HepG2 (cell line): ENCODE measurements around the gene RSPRY1. TPM values are rescaled to one million over a fixed set of nuclear protein-coding genes. Genes with fewer than 3 reads are reported as not detected.
A peak's percentile ranks its signal among the peaks of the same experiment; 100 is the strongest.

ENCODE experiments used
- ARHGAP35 ChIP-seq: sonication (generic); formaldehyde crosslinking; IDR thresholded peaks from 2 replicates; pipeline ENCODE4 v1.9.0; 2022; ENCODE audit warnings: mild to moderate bottlenecking, inconsistent platforms, moderate library complexity, missing genetic modification reagents, borderline replicate concordance
- ATF6 ChIP-seq: sonication (generic); formaldehyde crosslinking; conservative IDR thresholded peaks from 2 replicates; pipeline ENCODE4 v1.4.0; 2020; ENCODE audit warnings: missing genetic modification reagents
- ATRX ChIP-seq: sonication (generic); formaldehyde crosslinking; IDR thresholded peaks from 2 replicates; pipeline ENCODE4 v1.4.0; 2020; ENCODE audit warnings: missing genetic modification reagents, borderline replicate concordance
- EHMT2 ChIP-seq: fragments of 200-600 bp; sonication (generic); IDR thresholded peaks from 2 replicates; pipeline ENCODE4 v1.7.0; 2017; ENCODE audit warnings: antibody characterized with exemption, low read depth, low read length, borderline replicate concordance
- HIVEP1 ChIP-seq: sonication (generic); formaldehyde crosslinking; IDR thresholded peaks from 2 replicates; pipeline ENCODE4 v1.4.0; 2020; ENCODE audit warnings: mild to moderate bottlenecking, missing genetic modification reagents
- KDM1A ChIP-seq: IDR thresholded peaks from 2 replicates; pipeline ENCODE4 v1.6.1; 2016; ENCODE audit warnings: missing compliant biosample characterization
- REST ChIP-seq, 2 experiments: IDR thresholded peaks; 2 replicates each; pipeline ENCODE4 v1.6.1; 2011 to 2012; ENCODE audit warnings: low read length in 2 of 2, borderline replicate concordance in 1 of 2, low read depth in 1 of 2, mild to moderate bottlenecking in 1 of 2, moderate library complexity in 1 of 2
- TGIF2 ChIP-seq: IDR thresholded peaks from 2 replicates; pipeline ENCODE4 v1.6.1; 2016; ENCODE audit warnings: control low read depth, missing compliant biosample characterization
- ZFAT ChIP-seq: sonication (generic); formaldehyde crosslinking; conservative IDR thresholded peaks from 2 replicates; pipeline ENCODE4 v1.8.1; 2023; ENCODE audit warnings: missing genetic modification reagents, inconsistent platforms
- ZGPAT ChIP-seq: IDR thresholded peaks from 2 replicates; pipeline ENCODE4 v1.6.1; 2016; ENCODE audit warnings: mild to moderate bottlenecking
- ZNF264 ChIP-seq: sonication (generic); formaldehyde crosslinking; IDR thresholded peaks from 2 replicates; pipeline ENCODE4 v1.4.0; 2020; ENCODE audit warnings: missing genetic modification reagents
- ZNF274 ChIP-seq: sonication (generic); formaldehyde crosslinking; IDR thresholded peaks from 2 replicates; pipeline ENCODE4 v1.5.1; 2020; ENCODE audit warnings: mild to moderate bottlenecking, missing genetic modification reagents
- ZNF432 ChIP-seq: sonication (generic); formaldehyde crosslinking; IDR thresholded peaks from 2 replicates; pipeline ENCODE4 v1.5.0; 2020; ENCODE audit warnings: missing genetic modification reagents, mild to moderate bottlenecking, borderline replicate concordance
- ZNF670 ChIP-seq: sonication (generic); formaldehyde crosslinking; IDR thresholded peaks from 2 replicates; pipeline ENCODE4 v1.8.0; 2022; ENCODE audit warnings: mild to moderate bottlenecking, missing genetic modification reagents, borderline replicate concordance
- polyA plus RNA-seq, 8 experiments: library from polyadenylated mRNA; depleted of rRNA in 3 of 8; stranded (reverse) in 7 of 8; unstranded in 1 of 8; fragments of >200 nt; fragmentation: Illumina TruSeq in 4 of 8; extraction: Trizol in 4 of 8; gene quantifications; 2 replicates each; pipeline versions ENCODE4 v1.2.1 to v1.2.3, GENCODE V29; 2011 to 2016; ENCODE audit warnings: low read depth in 4 of 8, missing spikeins in 1 of 8, mixed read lengths in 1 of 8; ENCODE audit not compliant: insufficient read depth in 1 of 8
- total RNA-seq, 5 experiments: library from RNA; depleted of rRNA; stranded (reverse); fragments of >200 nt; fragmentation: Illumina TruSeq; extraction: Trizol; gene quantifications; 2 replicates each; pipeline ENCODE4 v1.2.3, GENCODE V29; 2016; ENCODE audit warnings: low read depth in 1 of 5
- TF ChIP-seq, protein P1 (sequence below): sonication (generic); formaldehyde crosslinking; IDR thresholded peaks from 2 replicates; pipeline ENCODE4 v1.4.0; 2020; ENCODE audit warnings: missing genetic modification reagents, borderline replicate concordance
- TF ChIP-seq, protein P2 (sequence below): sonication (generic); formaldehyde crosslinking; IDR thresholded peaks from 2 replicates; pipeline ENCODE4 v1.4.0; 2020; ENCODE audit warnings: missing genetic modification reagents

RSPRY1 gene
- total and polyA plus RNA-seq, 2 of the 13 experiments (the other 11 are each of a cell fraction or from before 2014, with no cell fraction given), result 53.4 to 61.0 TPM

DNA sequence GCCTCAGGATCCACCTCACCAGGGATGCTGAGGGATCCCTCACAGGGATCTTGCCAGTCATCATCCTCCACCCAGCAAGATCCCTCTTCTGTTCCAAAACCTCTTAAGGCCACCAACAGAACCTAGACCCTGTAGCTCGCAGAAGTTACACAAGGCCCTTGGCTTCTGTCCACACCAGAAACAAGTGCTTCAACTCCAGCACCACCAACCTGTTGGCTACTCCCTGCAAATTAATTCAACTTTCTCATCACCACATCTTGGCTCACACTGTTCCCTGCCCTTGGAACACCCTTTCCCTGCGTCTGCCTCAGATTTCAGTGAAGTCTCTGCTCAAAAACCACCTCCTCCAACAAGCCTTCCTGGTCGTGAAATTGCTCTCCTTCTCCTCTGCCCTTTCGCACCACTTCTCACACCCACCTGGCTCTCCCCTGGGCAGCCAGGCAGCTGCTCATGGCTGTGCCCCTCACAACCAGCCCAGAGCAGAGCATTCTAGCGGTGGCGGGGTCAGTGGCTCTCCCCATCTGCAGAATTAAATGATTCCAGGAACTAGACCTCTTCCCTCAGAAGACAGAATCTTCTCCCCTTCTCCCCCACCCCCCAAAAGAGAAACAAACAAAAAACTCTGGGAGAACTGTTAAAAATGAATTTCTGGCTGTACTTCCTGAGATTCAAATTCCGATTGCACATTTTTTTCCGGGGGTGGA is 96.5 kb downstream of the RSPRY1 start (continued):
- TF ChIP-seq ATRX (CRISPR knock-in tag), result no peak
- 0 out of 2 replicates have a peak, but pooled peaks have one; percentile 60 for TF ChIP-seq ZNF264 (CRISPR knock-in tag)
- peak; percentile 60; the same call in 1 of the 2 replicates for TF ChIP-seq ZNF274 (CRISPR knock-in tag)
- no peak for TF ChIP-seq ATF6 (CRISPR knock-in tag)
- TF ChIP-seq EHMT2, result no peak
- TF ChIP-seq, protein P1, sequence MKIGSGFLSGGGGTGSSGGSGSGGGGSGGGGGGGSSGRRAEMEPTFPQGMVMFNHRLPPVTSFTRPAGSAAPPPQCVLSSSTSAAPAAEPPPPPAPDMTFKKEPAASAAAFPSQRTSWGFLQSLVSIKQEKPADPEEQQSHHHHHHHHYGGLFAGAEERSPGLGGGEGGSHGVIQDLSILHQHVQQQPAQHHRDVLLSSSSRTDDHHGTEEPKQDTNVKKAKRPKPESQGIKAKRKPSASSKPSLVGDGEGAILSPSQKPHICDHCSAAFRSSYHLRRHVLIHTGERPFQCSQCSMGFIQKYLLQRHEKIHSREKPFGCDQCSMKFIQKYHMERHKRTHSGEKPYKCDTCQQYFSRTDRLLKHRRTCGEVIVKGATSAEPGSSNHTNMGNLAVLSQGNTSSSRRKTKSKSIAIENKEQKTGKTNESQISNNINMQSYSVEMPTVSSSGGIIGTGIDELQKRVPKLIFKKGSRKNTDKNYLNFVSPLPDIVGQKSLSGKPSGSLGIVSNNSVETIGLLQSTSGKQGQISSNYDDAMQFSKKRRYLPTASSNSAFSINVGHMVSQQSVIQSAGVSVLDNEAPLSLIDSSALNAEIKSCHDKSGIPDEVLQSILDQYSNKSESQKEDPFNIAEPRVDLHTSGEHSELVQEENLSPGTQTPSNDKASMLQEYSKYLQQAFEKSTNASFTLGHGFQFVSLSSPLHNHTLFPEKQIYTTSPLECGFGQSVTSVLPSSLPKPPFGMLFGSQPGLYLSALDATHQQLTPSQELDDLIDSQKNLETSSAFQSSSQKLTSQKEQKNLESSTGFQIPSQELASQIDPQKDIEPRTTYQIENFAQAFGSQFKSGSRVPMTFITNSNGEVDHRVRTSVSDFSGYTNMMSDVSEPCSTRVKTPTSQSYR, result no peak
- TF ChIP-seq ZNF432, result no peak
- TF ChIP-seq ARHGAP35 (CRISPR knock-in tag), result no peak
- no peak for TF ChIP-seq ZNF670 (CRISPR knock-in tag)
- no peak for TF ChIP-seq TGIF2
- TF ChIP-seq, protein P2, sequence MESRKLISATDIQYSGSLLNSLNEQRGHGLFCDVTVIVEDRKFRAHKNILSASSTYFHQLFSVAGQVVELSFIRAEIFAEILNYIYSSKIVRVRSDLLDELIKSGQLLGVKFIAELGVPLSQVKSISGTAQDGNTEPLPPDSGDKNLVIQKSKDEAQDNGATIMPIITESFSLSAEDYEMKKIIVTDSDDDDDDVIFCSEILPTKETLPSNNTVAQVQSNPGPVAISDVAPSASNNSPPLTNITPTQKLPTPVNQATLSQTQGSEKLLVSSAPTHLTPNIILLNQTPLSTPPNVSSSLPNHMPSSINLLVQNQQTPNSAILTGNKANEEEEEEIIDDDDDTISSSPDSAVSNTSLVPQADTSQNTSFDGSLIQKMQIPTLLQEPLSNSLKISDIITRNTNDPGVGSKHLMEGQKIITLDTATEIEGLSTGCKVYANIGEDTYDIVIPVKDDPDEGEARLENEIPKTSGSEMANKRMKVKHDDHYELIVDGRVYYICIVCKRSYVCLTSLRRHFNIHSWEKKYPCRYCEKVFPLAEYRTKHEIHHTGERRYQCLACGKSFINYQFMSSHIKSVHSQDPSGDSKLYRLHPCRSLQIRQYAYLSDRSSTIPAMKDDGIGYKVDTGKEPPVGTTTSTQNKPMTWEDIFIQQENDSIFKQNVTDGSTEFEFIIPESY (CRISPR knock-in tag), result peak; percentile 92
- TF ChIP-seq ZGPAT (CRISPR knock-in tag), result no peak
- no peak for TF ChIP-seq HIVEP1 (CRISPR knock-in tag)
- no peak for TF ChIP-seq ZFAT (CRISPR knock-in tag)
- TF ChIP-seq KDM1A (CRISPR knock-in tag), result no peak
- no peak for TF ChIP-seq REST (IDR thresholded peaks at IDR 0.05; ENCODE audit: borderline replicate concordance in 1 of 2, low read depth in 1 of 2, low read length in 2 of 2)
